Endothelial cell of umbilical vein (primary cell): ENCODE measurements around the gene SLC22A23. TPM values are rescaled to one million over a fixed set of nuclear protein-coding genes. Genes with fewer than 3 reads are reported as not detected.

Source experiments
- BruUV-seq: library from RNA; stranded (reverse); fragments of 400-500 nt; replicated peaks from 2 replicates; lab custom pipeline; 2021; lab: Mats Ljungman, UMichigan
- CTCF ChIA-PET: fragments of 300-600, 350-600 bp; sonication (Branson Sonifier 250); formaldehyde crosslinking; loops from one replicate; lab custom pipeline; 2021; ENCODE audit warnings: antibody characterized with exemption, inconsistent platforms; lab: Charles Lee
- POLR2A ChIA-PET: fragments of 300-600, 350-600 bp; sonication (Branson Sonifier 250); formaldehyde crosslinking; loops from one replicate; lab custom pipeline; 2021; ENCODE audit warnings: antibody characterized with exemption, inconsistent platforms; lab: Charles Lee
- DNase-seq: peaks from one replicate; pipeline ENCODE4 v3.0.0-alpha.2; 2011; ENCODE audit warnings: low read depth, low spot score
- FAIRE-seq: peaks from 2 replicates; lab custom pipeline; 2011; peaks lifted over from hg19 to GRCh38; lab: Jason Lieb, UNC
- H2AFZ ChIP-seq: 2 replicates; pipeline ENCODE4 v1.6.0; 2012; ENCODE audit warnings: low read depth, low read length, control low read depth, inconsistent platforms
- H3K27ac ChIP-seq: 2 replicates; pipeline ENCODE4 v1.5.1; 2011; ENCODE audit warnings: low read depth, mild to moderate bottlenecking, control low read depth, low read length, moderate library complexity; ENCODE audit not compliant: insufficient read depth
- H3K27me3 ChIP-seq, 2 experiments: 2 replicates each; pipeline versions ENCODE4 v1.6.0 to v1.6.1; 2011; ENCODE audit warnings: low read length in 2 of 2, mixed read lengths in 1 of 2; ENCODE audit not compliant: control insufficient read depth in 2 of 2, insufficient read depth in 2 of 2
- H3K36me3 ChIP-seq, 2 experiments: 2 replicates in 1 of 2; 3 replicates in 1 of 2; pipeline ENCODE4 v1.5.1; 2011; ENCODE audit warnings: low read length in 2 of 2, mild to moderate bottlenecking in 1 of 2, moderate library complexity in 1 of 2; ENCODE audit not compliant: control insufficient read depth in 2 of 2, insufficient read depth in 2 of 2; ENCODE audit errors: extremely low read depth in 1 of 2
- H3K4me1 ChIP-seq: 3 replicates; pipeline ENCODE4 v1.5.1; 2011; ENCODE audit warnings: mild to moderate bottlenecking, low read length; ENCODE audit not compliant: control insufficient read depth, insufficient read depth; ENCODE audit errors: extremely low read depth
- H3K4me2 ChIP-seq: 2 replicates; pipeline ENCODE4 v1.6.1; 2011; ENCODE audit warnings: low read length, control low read depth, mixed read lengths; ENCODE audit not compliant: insufficient read depth
- H3K4me3 ChIP-seq, 3 experiments: fragments of 200-600 bp in 1 of 3; sonication (generic), shearing (Covaris generic) in 1 of 3; replicated peaks in 1 of 3; 2 replicates each; pipeline ENCODE4 v1.5.1; 2011 to 2016; ENCODE audit warnings: control low read depth in 3 of 3, low read length in 3 of 3, mild to moderate bottlenecking in 2 of 3, inconsistent platforms in 1 of 3, low read depth in 1 of 3, moderate library complexity in 1 of 3; ENCODE audit not compliant: insufficient read depth in 1 of 3
- H3K79me2 ChIP-seq: 2 replicates; pipeline ENCODE4 v1.6.0; 2012; ENCODE audit warnings: low read length, inconsistent platforms; ENCODE audit not compliant: control insufficient read depth, insufficient read depth
- H3K9ac ChIP-seq: replicated peaks from 2 replicates; pipeline ENCODE3; 2011; ENCODE audit warnings: low read length, control low read depth; ENCODE audit not compliant: insufficient read depth; ENCODE audit errors: extremely low read depth
- H3K9me1 ChIP-seq: replicated peaks from 3 replicates; pipeline ENCODE4 v1.6.0; 2011; ENCODE audit warnings: mild to moderate bottlenecking, low read length; ENCODE audit not compliant: control insufficient read depth, insufficient read depth; ENCODE audit errors: extremely low read depth
- H3K9me3 ChIP-seq: replicated peaks from 2 replicates; pipeline ENCODE4 v1.5.1; 2012; ENCODE audit warnings: low read length, inconsistent platforms; ENCODE audit not compliant: control insufficient read depth, insufficient read depth
- H4K20me1 ChIP-seq: replicated peaks from 2 replicates; pipeline ENCODE3; 2011; ENCODE audit warnings: mild to moderate bottlenecking, low read length; ENCODE audit not compliant: control insufficient read depth, insufficient read depth; ENCODE audit errors: extremely low read depth
- EZH2 ChIP-seq: IDR thresholded peaks from 2 replicates; pipeline ENCODE4 v1.6.1; 2012; ENCODE audit warnings: borderline replicate concordance, low read depth, mild to moderate bottlenecking, moderate library complexity, low read length, inconsistent platforms; ENCODE audit not compliant: severe bottlenecking
- FOS ChIP-seq: IDR thresholded peaks from 2 replicates; pipeline ENCODE4 v1.6.1; 2011; ENCODE audit warnings: mild to moderate bottlenecking, low read length, moderate library complexity, borderline replicate concordance; ENCODE audit not compliant: insufficient read depth
- GATA2 ChIP-seq: IDR thresholded peaks from 2 replicates; pipeline ENCODE4 v1.7.0; 2011; ENCODE audit warnings: low read depth, mild to moderate bottlenecking, moderate library complexity, mixed read lengths, low read length; ENCODE audit not compliant: insufficient read length, insufficient read depth
- JUN ChIP-seq: IDR thresholded peaks from 2 replicates; pipeline ENCODE4 v1.6.1; 2011; ENCODE audit warnings: borderline replicate concordance, low read depth; ENCODE audit not compliant: insufficient read length, insufficient read depth
- MAX ChIP-seq: IDR thresholded peaks from 2 replicates; pipeline ENCODE4 v1.6.1; 2011; ENCODE audit not compliant: insufficient read depth, insufficient read length
- MYC ChIP-seq: IDR thresholded peaks from one replicate; pipeline ENCODE4 v1.6.1; 2011; ENCODE audit warnings: mild to moderate bottlenecking, low read depth, low read length
- POLR2A ChIP-seq: IDR thresholded peaks from 2 replicates; pipeline ENCODE4 v1.6.1; 2012; ENCODE audit warnings: low read depth, mild to moderate bottlenecking, control low read depth, low read length
- POLR2AphosphoS5 ChIP-seq: IDR thresholded peaks from 2 replicates; pipeline ENCODE4 v1.6.1; 2012; ENCODE audit warnings: low read depth, mild to moderate bottlenecking, control low read depth, low read length, moderate library complexity; ENCODE audit not compliant: insufficient read depth
- dilution Hi-C: fragments of 300-500 bp; cut with MboI; formaldehyde crosslinking; loops from one replicate; pipeline ENCODE4 v1.15.0; 2019; ENCODE audit warnings: low sequenced_read_pairs; ENCODE audit not compliant: extremely low pct_ligation_motif_present
- intact Hi-C: fragments of 100-400 bp; cut with micrococcal nuclease; formaldehyde crosslinking; loops from one replicate; pipeline ENCODE4 v1.10.0; 2022
- polyA plus RNA-seq, 4 experiments: library from polyadenylated mRNA; depleted of rRNA in 3 of 4; stranded (reverse) in 3 of 4; unstranded in 1 of 4; fragments of >200 nt; gene quantifications; 2 replicates each; pipeline versions ENCODE4 v1.2.1 to v1.2.3, GENCODE V29; 2011 to 2012; ENCODE audit warnings: missing spikeins in 1 of 4
- total RNA-seq: library from RNA; stranded (reverse); gene quantifications from 2 replicates; pipeline ENCODE4 v1.2.3, GENCODE V29; 2021
- TF ChIP-seq, protein P1 (sequence below), 2 donors: IDR thresholded peaks; 1 replicate in 1 of 2; 2 replicates in 1 of 2; pipeline ENCODE4 v1.5.1; 2011; ENCODE audit warnings: low read length in 2 of 2, mild to moderate bottlenecking in 2 of 2, moderate library complexity in 2 of 2, control low read depth in 1 of 2, inconsistent platforms in 1 of 2, low read depth in 1 of 2; ENCODE audit not compliant: insufficient read depth in 1 of 2; ENCODE audit errors: extremely low read depth in 1 of 2

Gene SLC22A23
- total and polyA plus RNA-seq, 2 donors (not counting 3 experiments of a cell fraction or from before 2014, with no cell fraction given): 4.2 to 14.3 TPM

GRCh38 chr6:3292431-3293197 lies 164.2 kb downstream of the SLC22A23 start:
- Histone ChIP-seq H3K9me1 (no peaks in the 10 kb centered on the region), H3K27ac (peak overlapping the region; percentile 43), H2AFZ (no peak overlapping the region), H3K36me3 (peaks cover 0 to 2% of the 10 kb centered on the region in 2 experiments), H3K27me3 (no peaks in the 10 kb centered on the region), H3K4me2 (no peak overlapping the region), H3K9me3 (no peaks in the 10 kb centered on the region), H3K9ac (no peak overlapping the region), H4K20me1 (no peaks in the 10 kb centered on the region), H3K4me3 (no peak overlapping the region), H3K4me1 (peaks cover 6% of the 10 kb centered on the region), H3K79me2 (no peaks in the 10 kb centered on the region)
- dilution Hi-C loops (loop anchor here (25.0 kb wide), 1 partner anchor 695 kb away; no protein-coding TSS in a partner anchor), intact Hi-C loops (no loop called here)
- TSS peak; percentile 84 for BruUV-seq
- no peak for DNase-seq
- POLR2A ChIA-PET: no interaction called here
- FAIRE-seq: no peak
- CTCF ChIA-PET: interaction anchor here (0.7 to 0.9 kb wide), 2 partner anchors 13 to 27 kb away, joined by 3 read pairs; no protein-coding TSS in a partner anchor
- TF ChIP-seq EZH2 (no peak), POLR2A (no peak)

- Histone ChIP-seq H3K9me3 (no peaks in the 10 kb centered on the region), H3K9ac (no peak overlapping the region), H3K27me3 (no peaks in the 10 kb centered on the region), H4K20me1 (no peaks in the 10 kb centered on the region), H3K36me3 (peaks cover 0 to 2% of the 10 kb centered on the region in 2 experiments), H3K79me2 (no peaks in the 10 kb centered on the region), H3K4me2 (no peak overlapping the region), H3K4me3 (no peak overlapping the region), H2AFZ (no peak overlapping the region), H3K27ac (peak overlapping the region; percentile 43), H3K4me1 (peaks cover 6% of the 10 kb centered on the region), H3K9me1 (no peaks in the 10 kb centered on the region)
- DNase-seq (no peak), FAIRE-seq (no peak)
- intact Hi-C loops: no loop called here
- dilution Hi-C loops: loop anchor here (25.0 kb wide), 1 partner anchor 695 kb away; no protein-coding TSS in a partner anchor
- CTCF ChIA-PET: interaction anchor here (0.7 to 1.8 kb wide), 5 partner anchors 10 to 28 kb away, joined by 3 to 6 read pairs (median 4); no protein-coding TSS in a partner anchor
- POLR2A ChIA-PET: no interaction called here
- TF ChIP-seq EZH2 (no peak), FOS (no peak), JUN (no peak), MYC (no peak), GATA2 (no peak), POLR2AphosphoS5 (no peak), POLR2A (no peak), MAX (no peak)
- TF ChIP-seq, protein P1, sequence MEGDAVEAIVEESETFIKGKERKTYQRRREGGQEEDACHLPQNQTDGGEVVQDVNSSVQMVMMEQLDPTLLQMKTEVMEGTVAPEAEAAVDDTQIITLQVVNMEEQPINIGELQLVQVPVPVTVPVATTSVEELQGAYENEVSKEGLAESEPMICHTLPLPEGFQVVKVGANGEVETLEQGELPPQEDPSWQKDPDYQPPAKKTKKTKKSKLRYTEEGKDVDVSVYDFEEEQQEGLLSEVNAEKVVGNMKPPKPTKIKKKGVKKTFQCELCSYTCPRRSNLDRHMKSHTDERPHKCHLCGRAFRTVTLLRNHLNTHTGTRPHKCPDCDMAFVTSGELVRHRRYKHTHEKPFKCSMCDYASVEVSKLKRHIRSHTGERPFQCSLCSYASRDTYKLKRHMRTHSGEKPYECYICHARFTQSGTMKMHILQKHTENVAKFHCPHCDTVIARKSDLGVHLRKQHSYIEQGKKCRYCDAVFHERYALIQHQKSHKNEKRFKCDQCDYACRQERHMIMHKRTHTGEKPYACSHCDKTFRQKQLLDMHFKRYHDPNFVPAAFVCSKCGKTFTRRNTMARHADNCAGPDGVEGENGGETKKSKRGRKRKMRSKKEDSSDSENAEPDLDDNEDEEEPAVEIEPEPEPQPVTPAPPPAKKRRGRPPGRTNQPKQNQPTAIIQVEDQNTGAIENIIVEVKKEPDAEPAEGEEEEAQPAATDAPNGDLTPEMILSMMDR (IDR thresholded peaks at IDR 0.05; ENCODE audit: extremely low read depth in 1 of 2, insufficient read depth in 1 of 2, low read depth in 1 of 2, low read length in 2 of 2): no peak
- BruUV-seq: no TSS peak
Observed at GRCh38 chr6:3291987-3292386, 164.9 kb downstream of the SLC22A23 start.
